Activated CD4-positive, alpha-beta T cell treated with anti-CD3 and anti-CD28 coated beads, Interleukin-2, amount 50 U/mL, for 48 hours (primary cell): ENCODE measurements around the gene HDHD3.

Experiments
- DNase-seq, 2 experiments: peaks; one replicate each; pipeline ENCODE4 v3.0.0-alpha.2; 2020

HDHD3 gene

DNA sequence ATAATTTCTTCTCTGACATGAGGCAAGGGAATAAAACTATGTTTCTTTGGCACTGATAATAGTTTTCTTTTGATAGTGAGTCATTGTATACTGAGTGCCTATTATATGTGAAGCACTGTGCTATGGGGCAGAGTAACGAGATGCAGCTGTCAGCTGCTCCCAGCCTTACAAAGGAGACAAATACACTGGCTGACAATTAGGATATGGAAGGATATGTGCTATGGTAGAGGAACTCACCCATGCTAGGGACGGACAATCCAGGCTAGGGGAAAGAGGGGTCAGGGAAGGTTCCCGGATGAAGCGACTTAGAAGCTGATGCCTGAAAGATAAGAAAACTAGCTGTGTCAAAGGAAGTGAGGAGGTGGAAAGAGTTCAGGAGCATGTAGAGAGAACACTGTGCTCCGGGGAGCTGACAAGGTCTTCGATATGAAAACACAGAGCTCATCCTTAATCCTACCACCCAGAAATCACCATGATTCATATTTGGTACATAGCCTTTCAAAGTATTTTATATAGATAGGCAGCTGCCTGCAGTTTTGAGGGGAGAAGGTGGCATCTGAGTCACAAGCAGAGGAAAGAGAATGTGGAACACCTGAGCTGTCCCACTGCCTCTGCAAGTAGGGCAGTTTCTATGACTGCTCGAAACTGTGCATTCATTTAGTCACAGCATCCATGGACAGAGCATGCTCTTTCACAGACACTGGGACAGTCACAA lies 15.3 kb downstream of the HDHD3 start:
- DNase-seq: peak; percentile 31 to 50

DNA sequence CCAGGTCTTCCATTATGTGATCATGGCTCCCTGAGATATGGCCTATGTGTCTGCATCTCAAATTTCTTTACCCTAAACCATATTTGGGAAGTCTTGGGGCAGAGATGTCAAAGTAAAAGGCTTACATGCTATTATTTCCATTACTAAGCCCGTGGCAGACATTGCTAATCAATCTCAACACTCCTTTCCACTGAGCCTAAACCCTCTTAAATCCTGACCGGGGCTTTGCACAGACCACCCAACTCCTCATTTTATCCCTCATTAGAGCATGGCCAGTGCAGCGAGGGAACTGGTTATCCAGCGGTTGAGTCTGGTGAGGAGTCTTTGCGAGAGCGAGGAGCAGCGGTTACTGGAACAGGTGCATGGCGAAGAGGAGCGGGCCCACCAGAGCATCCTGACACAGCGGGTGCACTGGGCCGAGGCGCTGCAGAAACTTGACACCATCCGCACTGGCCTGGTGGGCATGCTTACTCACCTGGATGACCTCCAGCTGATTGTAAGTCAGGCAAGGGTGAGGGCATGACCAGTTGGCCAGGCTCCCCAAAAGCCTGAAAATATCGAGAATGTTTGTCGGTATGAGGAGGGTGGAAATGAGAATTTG lies 16.4 kb downstream of the HDHD3 start:
- DNase-seq: no peak

DNA sequence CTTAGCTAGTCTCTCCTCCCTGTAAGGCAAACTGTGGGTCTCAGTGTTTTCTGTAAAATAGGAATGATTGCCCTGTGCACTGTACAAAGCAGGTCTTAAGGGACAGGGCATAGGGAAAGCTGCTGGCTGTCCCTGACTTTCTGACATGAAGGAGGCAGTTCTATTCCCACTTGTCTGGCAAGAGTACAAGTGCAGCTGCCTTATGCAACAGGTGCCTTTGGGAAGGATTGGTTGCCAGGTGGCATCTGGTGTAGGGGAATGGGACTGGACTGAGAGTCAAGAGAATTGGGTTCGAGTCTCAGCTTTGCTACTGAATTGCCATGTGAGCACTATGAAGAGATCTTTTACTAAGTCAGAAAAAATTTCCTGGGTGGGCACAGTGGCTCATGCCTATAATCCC lies 17.4 kb downstream of the HDHD3 start:
- no peak for DNase-seq

DNA sequence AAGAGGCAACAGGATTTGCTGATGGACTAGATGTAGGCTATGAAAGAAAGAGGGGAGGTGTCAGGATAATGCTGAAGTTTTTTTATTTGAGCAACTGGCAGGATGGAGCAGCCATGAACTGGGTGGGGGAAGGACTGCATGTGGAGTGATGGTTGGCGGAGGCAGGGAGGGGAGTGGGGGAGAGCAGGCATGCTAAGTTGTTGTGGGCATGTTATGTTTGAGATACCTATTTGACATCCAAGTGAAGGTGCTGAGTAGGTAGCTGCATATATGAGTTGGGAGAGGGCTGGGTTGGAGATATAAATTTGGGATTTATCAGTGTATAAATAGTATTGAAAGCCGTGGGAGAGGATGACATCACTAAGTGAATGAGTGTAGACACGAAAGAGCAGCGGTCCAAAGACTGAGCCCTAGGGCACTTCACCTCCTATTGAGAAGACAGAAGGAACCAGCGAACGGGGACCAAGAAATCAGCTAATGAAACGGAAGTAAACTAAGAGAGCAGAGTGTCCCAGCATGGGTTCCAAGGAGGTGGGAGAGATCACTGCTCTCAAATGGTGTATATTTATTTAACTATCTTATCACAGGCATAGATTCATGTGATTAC lies 20.0 kb downstream of the HDHD3 start:
- no peak for DNase-seq

DNA sequence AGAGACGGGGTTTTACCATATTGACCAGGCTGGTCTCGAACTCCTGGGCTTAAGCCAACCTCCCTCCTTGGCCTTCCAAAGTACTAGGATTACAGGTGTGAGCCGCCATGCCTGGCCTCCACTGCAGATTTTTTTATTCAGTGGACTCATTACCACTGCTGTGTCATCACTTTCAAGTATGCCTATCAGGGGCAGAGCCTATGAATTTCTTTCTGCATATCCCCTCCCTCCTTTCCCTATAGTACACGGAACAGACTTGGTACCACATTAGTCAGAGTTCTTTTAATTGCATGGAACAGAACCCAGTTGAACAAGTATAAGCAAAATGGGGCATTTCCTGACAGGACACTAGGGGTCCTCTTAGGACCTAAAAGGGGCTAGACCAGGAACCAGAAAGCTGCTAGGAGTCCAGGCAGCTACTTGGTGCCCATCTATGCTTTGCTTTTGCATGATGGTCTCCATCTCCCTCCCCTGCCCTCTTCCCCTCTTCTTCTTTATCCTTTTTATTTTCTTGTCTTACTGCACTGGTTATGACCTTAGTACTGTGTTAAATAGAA lies 21.7 kb downstream of the HDHD3 start:
- no peak for DNase-seq

DNA sequence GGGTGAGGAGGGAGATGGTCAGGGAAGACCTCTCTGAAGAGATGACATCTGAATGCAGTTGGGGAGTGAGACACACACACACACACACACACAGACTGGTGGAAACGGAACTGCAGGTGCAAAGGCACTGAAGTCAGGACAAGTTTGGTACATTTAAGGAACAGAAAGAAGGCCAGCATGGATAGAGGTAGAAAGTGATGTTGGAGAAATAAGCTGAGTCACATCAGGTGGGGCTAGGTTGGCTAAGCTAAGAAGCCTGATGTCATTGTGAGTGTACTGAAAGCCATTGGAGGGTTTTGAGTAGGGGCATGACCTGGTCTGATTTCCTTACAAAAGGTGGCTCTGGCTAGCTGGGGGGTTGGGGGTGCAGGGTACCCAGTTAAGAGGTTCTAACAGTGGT lies 24.4 kb downstream of the HDHD3 start:
- DNase-seq: no peak

DNA sequence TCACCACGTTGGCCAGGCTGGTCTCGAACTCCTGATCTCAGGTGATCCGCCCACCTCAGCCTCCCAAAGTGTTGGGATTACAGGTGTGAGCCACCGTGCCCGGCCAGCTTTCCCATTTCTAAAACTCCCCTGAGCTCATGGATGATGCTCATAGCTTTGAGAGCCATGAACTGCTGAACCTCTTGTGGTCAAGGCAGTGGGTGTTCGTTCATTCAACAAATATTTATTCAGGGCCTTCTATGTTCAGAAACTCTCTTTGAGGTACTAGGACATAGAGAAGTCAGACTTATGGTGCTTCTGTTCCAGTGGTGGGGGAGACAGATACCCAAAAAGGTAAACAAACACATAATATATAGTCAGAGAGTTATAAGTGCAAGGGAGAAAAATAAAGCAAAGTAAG lies 24.8 kb downstream of the HDHD3 start:
- no peak for DNase-seq

DNA sequence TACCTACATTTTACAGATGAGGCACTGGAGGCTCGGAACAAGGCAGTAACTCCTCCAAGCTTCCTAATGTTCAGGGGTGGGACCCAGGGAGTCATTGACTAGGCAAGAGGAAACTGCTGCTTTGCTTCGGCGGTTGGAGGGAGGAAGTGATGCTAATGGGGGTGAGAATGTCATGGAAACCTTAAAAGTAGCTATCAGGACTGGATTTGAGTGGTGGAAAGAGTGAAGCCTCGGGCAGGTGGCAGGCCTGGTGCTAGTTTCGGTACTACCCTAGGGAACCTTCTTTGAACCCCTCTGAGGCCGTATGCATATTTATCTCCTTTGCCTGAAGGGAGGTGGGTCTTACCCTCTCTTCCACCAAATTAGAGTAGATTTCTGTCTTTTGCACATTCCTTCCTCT lies 25.8 kb downstream of the HDHD3 start:
- DNase-seq: peak; percentile 44 to 61

DNA sequence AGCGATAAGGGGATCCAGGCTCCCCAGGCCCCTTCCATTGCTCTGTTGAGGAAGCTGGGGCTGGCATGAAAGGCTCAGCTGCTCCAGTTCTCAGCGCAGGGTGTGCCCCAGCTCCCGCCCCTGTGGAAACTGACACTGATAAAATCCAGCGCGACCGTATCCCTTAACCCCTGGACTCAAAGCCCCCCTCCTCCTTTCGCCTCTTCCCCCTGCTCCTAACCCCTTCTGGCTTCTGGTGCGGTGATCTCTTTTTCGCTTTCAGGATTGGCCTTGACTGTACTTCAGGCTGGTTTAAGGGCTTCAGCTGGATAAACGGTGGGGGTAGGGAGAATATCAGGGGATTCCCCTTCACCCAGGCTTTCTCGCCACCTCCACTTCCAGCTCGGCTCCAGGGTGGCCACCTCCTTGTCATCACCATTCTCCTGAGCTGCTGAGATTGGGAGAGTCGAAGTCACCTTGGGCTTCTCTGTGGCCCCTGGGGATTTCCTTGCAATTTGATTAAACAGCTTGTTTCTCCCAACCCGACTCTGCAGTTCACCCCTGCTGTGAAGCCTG lies 26.6 kb downstream of the HDHD3 start:
- peak in 1 of 2 experiments; percentile 49 for DNase-seq

DNA sequence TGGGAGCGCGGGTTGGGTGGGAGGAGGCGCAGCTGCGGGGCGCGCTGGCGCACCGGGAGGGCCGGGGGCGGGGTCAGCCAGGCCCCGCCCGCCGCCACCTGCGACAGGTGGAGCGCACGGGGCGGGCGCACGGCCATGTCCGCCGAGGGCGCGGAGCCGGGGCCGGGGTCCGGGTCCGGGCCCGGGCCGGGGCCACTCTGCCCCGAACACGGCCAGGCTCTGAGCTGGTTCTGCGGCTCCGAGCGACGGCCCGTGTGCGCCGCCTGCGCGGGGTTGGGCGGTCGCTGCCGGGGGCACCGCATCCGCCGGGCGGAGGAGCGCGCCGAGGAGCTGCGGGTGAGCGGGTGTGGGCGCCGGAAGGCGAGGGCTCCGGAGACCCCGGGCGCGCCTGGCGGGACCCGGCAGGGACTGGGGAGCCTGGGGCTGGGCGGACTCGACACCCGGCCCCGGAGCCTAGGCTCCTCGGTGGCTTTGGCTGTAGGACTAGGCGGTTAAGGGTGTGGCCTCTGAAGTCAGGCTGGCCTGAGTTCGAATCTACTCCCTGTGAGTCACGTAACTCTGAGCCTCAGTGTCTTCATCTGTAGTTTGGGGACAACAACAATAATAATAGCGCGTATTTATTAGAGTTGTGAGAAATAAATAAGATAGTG lies 27.2 kb downstream of the HDHD3 start, which contains the start of gene BSPRY:
TSS of gene BSPRY (plus strand) at position 97 of the 650 bp plus-strand sequence. CDS start at position 136, 39 bp downstream.
- DNase-seq: peak; percentile 36 to 40

DNA sequence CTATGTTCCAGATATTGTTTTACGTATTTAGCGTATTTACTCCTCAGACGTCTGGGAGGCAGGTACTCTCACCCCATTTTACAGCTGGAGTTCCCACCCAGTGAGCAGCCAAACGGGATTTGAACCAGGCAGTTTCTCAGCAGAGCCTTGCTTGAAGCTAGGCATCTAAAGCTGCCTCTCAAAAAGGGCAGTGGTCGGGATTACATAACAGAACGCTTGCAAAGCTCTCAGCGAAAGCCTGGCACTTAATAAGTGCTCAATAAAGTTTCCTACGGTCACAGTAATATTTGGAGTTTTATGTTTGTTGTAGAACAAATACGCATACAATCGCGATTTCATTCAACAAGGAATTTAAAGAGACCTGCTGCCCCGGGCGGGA lies 27.7 kb downstream of the HDHD3 start:
- no peak for DNase-seq

DNA sequence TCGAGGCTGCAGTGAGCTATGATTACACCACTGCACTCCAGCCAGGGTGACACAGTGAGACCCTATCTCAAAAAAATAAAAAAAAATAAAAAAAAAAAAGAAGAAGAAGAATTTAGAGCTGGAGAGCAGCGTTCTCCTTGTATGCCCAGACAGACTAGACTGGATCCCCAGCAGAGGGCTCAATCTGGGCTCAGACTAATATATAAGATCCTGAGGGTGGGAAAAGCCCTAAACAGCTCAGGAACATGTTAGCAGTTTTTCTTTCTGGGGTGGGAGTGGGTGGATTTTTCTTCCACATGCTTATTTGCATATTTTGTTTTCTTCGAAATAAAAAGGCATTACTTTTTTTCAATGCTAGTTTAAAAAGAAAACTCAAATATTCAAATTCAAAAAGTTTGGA lies 28.3 kb downstream of the HDHD3 start:
- no peak for DNase-seq

DNA sequence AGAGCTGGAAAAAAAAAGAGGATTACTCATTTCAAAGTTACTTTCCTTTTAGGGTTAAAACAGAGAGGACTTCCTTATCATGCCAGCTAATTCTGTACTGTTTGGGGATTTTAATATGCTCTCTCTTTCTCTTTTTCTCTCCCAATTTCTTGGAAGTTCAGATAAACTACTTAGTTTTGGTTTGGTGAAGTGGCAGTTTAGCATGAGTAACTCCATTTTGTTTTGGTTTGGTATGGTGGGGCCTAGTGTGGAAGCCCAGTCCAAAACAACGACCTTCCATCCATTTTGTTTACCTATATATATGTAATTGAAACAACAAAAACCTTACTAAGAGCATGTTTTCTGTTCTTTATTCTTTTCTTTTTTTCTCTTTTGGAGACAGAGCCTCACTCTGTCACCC lies 31.1 kb downstream of the HDHD3 start:
- DNase-seq: no peak

DNA sequence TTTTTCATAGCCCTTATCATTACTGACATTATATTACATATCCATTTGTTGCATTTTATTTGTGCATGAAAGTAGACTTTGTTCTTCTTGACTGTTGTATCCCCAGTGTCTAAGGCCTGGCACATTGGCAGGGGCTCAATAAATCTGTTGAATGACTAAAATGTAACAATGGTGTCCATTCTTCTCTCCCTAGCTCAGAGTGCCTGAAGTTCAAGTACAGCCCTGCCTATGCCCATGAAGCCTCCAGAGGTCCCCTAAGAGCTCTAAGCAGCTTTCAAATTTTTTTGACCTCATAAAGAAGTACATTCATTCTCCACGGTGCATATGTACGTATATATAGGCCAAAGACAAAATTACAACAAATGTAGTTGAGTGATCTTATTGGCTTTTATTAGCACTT lies 31.6 kb downstream of the HDHD3 start:
- DNase-seq: no peak

DNA sequence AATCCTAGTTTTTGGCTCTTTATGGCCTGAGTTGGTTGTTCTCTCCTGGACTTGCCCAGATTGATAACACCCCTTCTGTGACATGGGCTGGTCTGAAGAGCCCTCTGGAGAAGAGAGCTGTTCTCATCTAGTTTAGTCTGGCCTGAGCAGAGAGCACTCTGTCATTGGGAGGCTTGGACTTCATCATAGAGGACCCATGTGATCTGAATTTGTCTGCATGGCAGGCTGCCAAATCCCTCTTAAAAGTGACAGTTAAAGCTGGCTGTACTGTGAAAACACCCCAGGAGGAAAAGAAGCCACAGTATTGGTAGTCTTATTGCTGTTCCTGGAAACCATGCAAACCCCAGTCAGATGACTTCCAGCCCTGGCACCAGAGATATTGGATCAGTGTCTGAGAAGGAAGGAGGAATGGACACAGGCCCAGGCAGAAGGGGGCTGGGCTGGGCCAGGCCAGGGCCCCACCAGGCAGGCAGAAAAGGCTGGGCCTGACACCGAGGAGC lies 33.0 kb downstream of the HDHD3 start:
- DNase-seq: no peak

DNA sequence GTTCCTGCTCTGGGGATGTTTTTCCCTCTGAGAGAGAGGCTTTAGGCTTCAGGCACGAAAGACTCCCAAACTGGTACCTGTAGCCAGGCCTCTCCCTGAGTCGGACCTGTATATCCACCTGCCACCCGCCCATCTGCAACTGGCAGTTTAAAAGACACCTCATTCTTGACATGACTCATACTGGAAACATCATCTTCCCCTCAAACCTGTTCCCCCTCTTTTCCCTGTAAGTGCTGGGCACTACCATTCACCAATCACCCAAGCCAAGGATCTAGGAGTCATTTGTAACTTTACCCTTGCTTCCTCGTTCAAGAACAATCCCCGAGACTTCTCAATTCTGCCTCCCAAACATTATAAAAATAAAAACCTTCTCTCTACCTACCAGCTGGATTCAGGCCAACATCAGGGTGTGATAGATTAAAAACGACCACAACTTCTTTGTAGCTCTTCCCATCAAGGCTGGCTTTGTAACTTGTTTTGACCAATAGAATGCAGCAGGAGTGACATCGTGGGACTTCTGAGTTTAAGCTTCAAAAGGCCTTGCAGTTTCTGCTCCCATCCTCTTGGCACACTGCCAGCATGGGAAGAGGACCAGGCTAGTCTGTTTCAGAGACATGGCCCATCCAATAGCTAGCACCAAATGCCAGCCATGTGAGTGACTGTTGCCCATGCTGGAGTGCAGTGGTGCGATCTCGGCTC lies 34.9 kb downstream of the HDHD3 start:
- DNase-seq: no peak

DNA sequence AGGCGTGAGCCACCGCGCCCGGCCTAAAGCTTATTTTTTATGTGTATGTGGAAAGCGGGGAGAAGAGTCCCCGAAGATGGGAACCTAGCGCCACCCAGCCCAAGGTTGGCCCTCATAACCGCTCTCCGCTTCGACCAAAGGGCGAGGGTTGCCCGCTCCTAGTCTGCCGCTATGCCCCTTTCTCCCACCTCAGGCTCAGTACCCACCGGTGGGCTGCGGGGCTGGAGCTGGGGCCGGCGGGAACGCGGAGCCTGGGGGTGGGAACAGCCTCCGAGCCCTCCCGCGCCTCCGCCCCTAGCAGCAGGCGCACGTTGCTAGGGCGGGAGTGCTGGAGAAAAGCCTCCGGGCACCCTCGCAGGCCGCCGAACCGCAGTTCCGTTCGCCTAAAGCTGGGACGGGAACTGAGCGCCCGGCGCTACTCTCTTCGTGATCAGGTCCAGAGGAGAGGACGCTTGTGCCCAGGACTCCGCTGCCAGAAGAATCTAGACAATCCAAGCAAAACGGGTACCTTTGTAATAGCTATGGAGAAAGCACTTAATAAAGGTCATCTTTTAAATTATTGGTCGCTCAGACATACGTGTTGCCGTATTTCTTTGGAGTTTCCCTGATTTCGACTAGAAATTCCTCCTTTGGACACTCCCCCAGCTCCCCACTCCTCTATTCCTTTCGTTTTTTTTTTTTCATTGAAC lies 36.6 kb downstream of the HDHD3 start, which contains the start of gene WDR31:
TSS of gene WDR31 (minus strand) at position 265 of the 689 bp plus-strand sequence. CDS start 8,253 bp downstream, outside the sequence.
- peak; percentile 85 to 88 for DNase-seq

DNA sequence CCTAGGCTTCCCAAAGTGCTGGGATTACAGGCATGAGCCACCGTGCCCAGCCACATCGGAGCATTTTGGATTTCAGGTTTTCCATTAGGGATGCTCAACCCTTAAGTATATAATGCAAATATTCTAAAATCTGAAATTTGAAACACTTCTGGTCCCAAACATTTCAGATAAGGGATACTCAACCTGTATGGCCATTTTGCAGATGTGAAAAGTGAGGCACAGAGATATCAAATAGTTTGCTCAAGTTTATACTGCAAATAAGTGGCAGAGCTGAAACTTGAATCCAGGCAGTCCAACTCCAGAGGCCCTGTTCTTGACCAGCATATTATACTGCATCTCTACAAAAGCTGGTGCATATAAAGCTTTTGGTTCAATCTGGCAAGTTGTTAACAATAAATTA lies 39.1 kb downstream of the HDHD3 start:
- no peak for DNase-seq

DNA sequence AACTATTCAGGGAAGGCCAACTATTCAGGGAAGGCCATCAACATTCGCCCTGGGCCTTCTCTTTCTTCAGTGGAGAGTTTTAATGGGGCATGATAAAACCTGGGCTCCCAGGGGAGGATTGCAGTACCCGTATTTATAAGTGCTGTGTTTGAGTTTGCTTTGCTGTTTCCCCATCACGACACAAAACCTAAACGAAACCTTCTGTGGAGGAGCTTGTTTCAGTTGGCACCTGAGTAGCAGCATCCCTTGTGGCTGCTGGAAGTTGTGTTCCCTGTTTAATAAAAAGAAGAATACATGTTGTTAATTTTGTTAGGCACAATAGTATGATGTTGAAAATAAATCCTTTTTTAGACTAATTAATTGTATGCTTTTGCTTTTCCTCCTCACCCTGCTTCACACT lies 45.0 kb downstream of the HDHD3 start:
- DNase-seq: no peak

DNA sequence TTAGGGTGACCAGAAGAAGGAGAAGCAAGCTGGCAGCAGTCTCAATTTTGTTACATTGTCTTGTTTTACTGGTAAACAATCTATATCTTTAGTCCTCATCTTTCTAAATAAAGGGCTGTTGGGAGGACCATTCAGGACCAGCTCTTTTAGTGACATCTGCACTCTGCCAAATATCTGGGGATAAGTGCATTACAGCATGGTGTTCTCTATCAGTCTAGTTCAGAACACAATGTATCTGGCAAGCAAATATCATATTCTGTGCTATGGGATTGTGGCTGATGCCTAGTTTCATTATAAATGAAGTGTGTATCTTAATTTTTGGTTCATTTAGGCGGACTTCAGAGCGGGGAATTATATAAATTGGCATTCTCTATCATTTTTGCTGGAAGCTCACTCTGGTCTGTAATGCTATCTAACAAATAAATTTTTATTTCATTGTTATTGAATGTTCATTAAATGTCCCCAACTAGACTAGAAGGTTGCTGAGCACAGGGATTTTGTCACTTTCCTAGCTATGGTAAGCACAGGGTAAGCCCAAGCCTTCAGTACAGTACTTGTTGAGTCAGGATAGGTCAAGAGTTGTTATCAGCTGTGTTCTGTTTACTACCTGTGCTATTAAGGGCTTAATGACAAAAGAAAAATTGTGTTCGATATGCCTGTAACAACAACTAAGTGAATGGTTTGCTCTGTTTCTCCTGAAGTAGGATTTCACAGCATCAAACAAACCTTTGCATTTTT lies 48.6 kb downstream of the HDHD3 start:
- DNase-seq: no peak

DNA sequence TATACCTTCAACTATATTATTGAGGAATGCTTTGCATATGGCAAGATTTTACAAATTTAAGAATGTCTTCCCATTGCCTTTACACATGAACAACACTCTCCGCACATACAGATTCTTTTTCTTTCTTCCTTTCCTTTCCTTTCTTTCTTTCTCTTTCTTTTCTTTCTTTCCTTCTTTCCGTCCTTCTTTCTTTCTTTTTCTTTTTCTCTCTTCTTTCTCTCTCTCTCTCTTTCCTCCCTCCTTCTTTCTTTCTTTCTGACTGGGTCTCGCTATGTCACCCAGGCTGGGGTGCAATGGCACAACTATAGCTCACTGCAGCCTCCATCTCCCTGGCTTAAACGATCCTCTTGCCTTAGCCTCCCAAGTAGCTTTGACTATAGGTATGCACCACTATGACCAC lies 50.6 kb downstream of the HDHD3 start:
- no peak for DNase-seq
